ENCODE data around the gene GMPS. TPM values are rescaled to one million over a fixed set of nuclear protein-coding genes. Genes with fewer than 3 reads are reported as not detected.
A peak's percentile ranks its signal among the peaks of the same experiment; 100 is the strongest.

Gene GMPS
- total and polyA plus RNA-seq, 2 of the 13 experiments (the other 11 are each of a cell fraction or from before 2014, with no cell fraction given) = 29.6 to 85.5 TPM

GRCh38 chr3:155946178-155946577 is 75.7 kb downstream of the GMPS start (continued):
- TF ChIP-seq ZNF280D (CRISPR knock-in tag; IDR thresholded peaks at IDR 0.05) (no peak), ZSCAN9 (CRISPR knock-in tag; IDR thresholded peaks at IDR 0.05; ENCODE audit: borderline replicate concordance) (no peak), ZSCAN29 (CRISPR knock-in tag; conservative IDR thresholded peaks at IDR 0.05) (no peak), FOXA3 (CRISPR knock-in tag; IDR thresholded peaks at IDR 0.05) (peak; percentile 41)

GRCh38 chr3:155948476-155948875 is 78.0 kb downstream of the GMPS start:
- no peak overlapping the region for H3K9ac ChIP-seq (ENCODE audit: insufficient read depth, low read depth, low read length)
- ChIA-PET POLR2A (no interaction called here), CTCF (ENCODE audit: low intra/inter-chr PET ratio, low total read pairs) (no interaction called here)
- no peak overlapping the region for H3K4me2 ChIP-seq (ENCODE audit: low read depth, low read length)
- H3K9me3 ChIP-seq (ENCODE audit: low read length) = peaks cover 12% of the 10 kb centered on the region; the same call in 1 of the 2 replicates
- H3K27me3 ChIP-seq (ENCODE audit: control insufficient read depth in 1 of 2, insufficient read depth in 2 of 2, low read length in 2 of 2) = no peaks in the 10 kb centered on the region
- in situ Hi-C loops (cut with HindIII; ENCODE audit: extremely low pct_ligation_motif_present, low pct_unique_long_range_greater_than_20kb) (no loop called here), intact Hi-C loops (cut with micrococcal nuclease; ENCODE audit: unreplicated experiment) (no loop called here)
- no peak for DNase-seq (ENCODE audit: low spot score)
- H3K36me3 ChIP-seq (replicated peaks in 1 of 2; ENCODE audit: control insufficient read depth in 1 of 2, insufficient read depth in 2 of 2, low read length in 2 of 2) = no peaks in the 10 kb centered on the region
- no peaks in the 10 kb centered on the region for H3K79me2 ChIP-seq (ENCODE audit: insufficient read depth, low read length)
- 95% methylated on average over 4 of the region's 4 CpGs for WGBS (ENCODE audit: low lambda C conversion rate)
- no peak for TF ChIP-seq ZFX (CRISPR knock-in tag; IDR thresholded peaks at IDR 0.05; ENCODE audit: low read depth)
- no peak for TF ChIP-seq JUNB (CRISPR knock-in tag; IDR thresholded peaks at IDR 0.05; ENCODE audit: borderline replicate concordance)
- TF ChIP-seq ZBTB2 (CRISPR knock-in tag; IDR thresholded peaks at IDR 0.05; ENCODE audit: low read depth) = no peak
- TF ChIP-seq AGO2 (optimal IDR thresholded peaks at IDR 0.05; ENCODE audit: low read depth, low read length) = no peak
- TF ChIP-seq HOXA9 (CRISPR knock-in tag; IDR thresholded peaks at IDR 0.05; ENCODE audit: borderline replicate concordance) = no peak
- TF ChIP-seq CCDC6 (CRISPR knock-in tag; IDR thresholded peaks at IDR 0.05) = no peak
- no peak for TF ChIP-seq ZNF264 (CRISPR knock-in tag; IDR thresholded peaks at IDR 0.05)
- TF ChIP-seq HNF1B (CRISPR knock-in tag; IDR thresholded peaks at IDR 0.05) = no peak
- no peak for TF ChIP-seq DPF2 (CRISPR knock-in tag; IDR thresholded peaks at IDR 0.05; ENCODE audit: borderline replicate concordance, low read depth)
- TF ChIP-seq ATF4 (CRISPR knock-in tag; IDR thresholded peaks at IDR 0.05) = no peak
- TF ChIP-seq ZNF883 (CRISPR knock-in tag; IDR thresholded peaks at IDR 0.05; ENCODE audit: not compliant biosample characterization) = no peak
- TF ChIP-seq ZNF468 (CRISPR knock-in tag; IDR thresholded peaks at IDR 0.05) = no peak
- no peak for TF ChIP-seq MBNL3 (CRISPR knock-in tag; conservative IDR thresholded peaks at IDR 0.05)
- H3K27ac ChIP-seq (ENCODE audit: extremely low read length, insufficient read depth, low read length) = no peak overlapping the region
- ATAC-seq = no peak
- no peak overlapping the region for H3K4me3 ChIP-seq (replicated peaks in 1 of 3; ENCODE audit: insufficient read depth in 1 of 3, low read depth in 2 of 3, low read length in 3 of 3)
- H3K4me1 ChIP-seq (ENCODE audit: insufficient read depth, low read length) = no peaks in the 10 kb centered on the region
- FAIRE-seq = no peak
- H4K20me1 ChIP-seq (ENCODE audit: insufficient read depth, low read length) = no peaks in the 10 kb centered on the region
- H2AFZ ChIP-seq (ENCODE audit: low read length) = no peak overlapping the region
- BruUV-seq (replicated peaks) = no TSS peak
